MM.1S (cell line): ENCODE data around the gene RNF187.

Experiments used
- CTCF ChIP-seq: fragments of 300-600 bp; sonication (generic); IDR thresholded peaks from 2 replicates; pipeline ENCODE4 v1.5.1; 2016; ENCODE audit warnings: antibody characterized with exemption, low read length, mixed read lengths
- EZH2 ChIP-seq: fragments of 300-600 bp; sonication (generic); optimal IDR thresholded peaks from 2 replicates; pipeline ENCODE3; 2017; ENCODE audit warnings: low read depth, mild to moderate bottlenecking, antibody characterized with exemption, low read length, mixed read lengths

- TF ChIP-seq CTCF (no peak), EZH2 (no peak)
Observed at GRCh38 chr1:228513236-228513900, 26.2 kb downstream of the RNF187 start.
